Globus pallidus (tissue), 1 donor: ENCODE measurements around the gene ALKBH6.

Source experiments
- DNase-seq: peaks from one replicate; pipeline ENCODE4 v3.0.0-alpha.2; 2015; ENCODE audit warnings: low spot score

Gene ALKBH6

DNA sequence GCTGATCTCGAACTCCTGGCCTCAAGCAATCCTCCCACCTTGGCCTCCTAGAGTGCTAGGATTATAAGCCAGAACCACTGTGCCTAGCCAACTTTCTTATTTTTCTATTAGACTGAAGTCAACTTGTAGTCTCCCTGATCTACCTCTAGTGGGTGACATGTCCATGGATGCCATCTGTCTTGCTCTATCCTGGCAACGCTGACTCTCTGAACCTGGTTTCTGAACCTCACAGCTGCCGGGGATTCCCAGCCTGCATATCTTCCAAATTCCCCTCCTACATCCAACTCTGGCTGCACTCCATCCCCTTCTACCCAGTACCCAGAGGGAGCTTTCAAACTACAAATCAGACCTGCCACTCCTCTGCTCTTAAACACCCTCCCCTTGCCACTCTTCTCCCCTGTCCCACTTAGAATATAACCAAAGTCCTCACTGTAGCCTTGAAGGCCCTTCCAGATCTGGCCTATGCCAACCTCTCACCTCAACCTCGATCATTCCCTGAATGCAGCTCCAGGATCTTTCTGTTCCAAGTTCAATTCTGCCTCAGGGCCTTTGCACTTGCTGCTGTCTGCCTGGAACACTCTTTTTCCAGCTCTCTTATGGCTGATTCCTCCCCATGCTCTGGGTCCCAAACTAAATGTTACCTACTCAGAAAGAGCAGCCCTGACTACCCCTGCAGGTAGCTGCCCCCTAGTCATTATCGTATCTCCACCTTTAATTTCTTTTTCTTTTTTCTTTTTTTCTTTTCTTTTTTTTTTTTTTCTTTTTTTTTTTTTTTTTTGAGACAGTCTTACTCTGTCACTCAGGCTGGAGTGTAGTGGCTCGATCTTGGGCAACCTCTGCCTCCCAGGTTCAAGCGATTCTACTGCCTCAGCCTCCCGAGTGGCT lies 16.5 kb upstream of the ALKBH6 start:
- no peak for DNase-seq

DNA sequence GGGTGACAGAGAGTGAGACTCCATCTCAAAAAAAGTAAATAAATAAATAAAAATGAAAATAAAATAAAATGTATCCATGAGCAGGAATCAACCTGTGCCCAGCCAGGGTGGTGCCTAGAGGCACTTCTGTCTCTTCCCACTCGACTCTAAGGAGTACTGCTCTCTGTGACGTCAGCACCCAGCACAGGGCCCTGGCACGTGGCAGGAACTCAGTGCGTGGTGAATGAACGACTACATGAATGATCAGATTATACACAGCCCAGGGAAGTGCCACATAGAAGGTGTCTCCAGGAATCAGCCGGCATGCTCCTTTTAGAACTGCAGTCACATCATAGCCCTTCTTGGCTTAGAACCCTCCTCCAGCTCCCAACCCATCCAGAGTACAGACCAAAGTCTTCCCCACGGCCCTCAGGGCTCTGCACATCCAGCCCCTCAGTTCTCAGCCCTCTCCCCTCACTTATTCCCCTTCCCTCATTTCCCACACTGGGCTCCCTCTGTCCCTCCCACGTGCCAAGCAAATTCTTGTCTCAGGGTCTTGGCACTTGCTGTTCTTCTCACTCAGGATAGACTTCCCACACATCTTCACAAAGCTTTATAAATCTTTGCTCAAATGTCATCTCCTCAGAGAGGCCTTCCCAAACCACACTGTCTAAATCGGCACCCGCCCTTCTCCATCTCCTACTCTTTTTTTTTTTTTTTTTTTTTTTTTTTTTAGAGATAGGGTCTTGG lies 14.5 kb upstream of the ALKBH6 start:
- no peak for DNase-seq

DNA sequence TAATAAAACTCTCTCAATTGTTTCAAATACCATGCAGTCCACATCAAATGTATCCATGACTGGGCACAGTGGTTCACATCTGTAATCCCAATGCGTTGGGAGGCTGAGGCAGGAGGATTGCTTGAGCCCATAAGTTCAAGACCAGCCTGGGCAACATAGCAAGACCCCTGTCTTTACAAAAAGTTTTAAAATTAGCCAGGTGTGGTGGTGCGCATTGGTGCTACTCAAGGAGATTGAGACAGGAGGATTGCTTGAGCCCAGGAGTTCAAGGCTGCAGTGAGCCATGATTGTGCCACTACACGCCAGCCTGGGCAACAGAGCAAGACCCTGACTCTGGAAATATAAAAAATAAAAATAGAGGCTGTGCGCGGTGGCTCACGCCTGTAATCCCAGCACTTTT lies 13.7 kb upstream of the ALKBH6 start:
- DNase-seq = no peak

DNA sequence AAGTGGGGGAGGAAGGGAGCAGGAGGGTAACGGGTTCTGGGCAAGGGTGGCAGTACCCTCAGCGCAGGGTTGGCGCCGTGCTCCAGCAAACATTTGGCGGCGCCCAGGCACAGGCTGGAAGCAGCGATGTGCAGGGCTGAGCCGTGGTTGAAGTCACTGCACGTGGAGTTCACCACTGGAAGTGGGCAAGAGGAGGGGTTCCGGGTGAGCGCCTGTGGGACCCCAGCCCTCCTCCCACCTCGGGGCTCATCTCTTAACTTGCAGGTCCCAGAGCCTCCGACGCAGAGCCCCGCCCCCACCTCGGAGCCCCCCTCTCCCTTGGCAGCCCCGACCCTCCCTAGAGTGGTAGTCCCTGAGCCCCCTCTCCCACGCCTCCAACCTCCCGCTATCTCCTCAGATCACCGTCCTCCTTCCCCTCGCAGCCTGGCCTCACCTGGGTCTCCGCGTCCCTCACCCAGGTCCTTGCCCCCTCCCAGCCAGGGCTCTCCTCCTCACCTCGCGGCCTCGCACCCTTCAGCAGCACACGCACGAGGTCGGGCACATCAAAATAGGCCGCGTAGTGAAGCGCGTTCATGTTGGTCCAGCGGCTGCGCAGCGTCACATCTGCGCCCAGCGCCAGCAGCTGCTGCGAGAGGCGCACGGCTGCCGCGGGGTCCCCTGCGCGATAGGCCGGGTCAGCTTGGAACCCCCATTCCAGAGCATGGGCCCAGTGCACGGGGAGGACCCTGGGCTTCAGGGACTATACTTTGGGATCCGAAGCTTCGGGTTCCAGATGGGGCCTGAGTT lies 12.3 kb upstream of the ALKBH6 start:
- no peak for DNase-seq

DNA sequence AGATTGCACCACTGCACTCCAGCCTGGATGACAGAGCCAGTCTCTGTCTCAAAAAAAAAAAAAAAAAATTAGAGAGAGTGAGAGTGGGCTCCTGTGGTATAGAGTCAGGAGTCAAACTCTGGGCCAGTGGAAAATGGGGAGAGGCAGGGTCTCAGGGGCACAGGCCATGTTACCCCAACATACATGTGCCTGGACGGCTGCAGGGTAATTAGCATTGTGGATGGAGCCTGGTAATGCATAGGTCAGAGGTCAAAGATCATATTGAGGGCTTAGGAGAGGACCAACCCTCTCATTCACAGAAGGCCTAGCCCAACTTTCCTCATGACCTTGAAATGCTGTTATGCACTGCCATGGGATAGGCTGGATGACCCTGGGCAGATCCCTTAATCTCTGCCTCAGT lies 11.5 kb upstream of the ALKBH6 start:
- DNase-seq = no peak

DNA sequence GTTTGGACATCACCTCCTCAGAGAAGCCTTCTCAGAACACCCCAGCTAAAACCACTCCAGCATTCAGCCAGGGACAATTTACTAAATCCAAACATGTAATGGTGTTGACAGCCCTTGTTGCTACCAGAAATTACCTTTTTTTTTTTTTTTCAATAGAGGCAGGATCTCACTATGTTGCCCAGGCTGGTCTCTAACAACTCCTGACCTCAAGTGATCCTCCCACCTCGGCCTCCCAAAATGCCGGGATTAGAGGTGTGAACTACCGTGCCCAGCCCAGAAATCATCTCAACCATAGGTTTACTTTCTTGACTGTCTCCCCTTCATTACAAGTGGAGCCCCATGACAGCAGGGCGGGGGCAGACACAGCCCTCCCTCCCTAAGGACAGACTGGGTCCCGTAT lies 9.4 kb upstream of the ALKBH6 start:
- no peak for DNase-seq

DNA sequence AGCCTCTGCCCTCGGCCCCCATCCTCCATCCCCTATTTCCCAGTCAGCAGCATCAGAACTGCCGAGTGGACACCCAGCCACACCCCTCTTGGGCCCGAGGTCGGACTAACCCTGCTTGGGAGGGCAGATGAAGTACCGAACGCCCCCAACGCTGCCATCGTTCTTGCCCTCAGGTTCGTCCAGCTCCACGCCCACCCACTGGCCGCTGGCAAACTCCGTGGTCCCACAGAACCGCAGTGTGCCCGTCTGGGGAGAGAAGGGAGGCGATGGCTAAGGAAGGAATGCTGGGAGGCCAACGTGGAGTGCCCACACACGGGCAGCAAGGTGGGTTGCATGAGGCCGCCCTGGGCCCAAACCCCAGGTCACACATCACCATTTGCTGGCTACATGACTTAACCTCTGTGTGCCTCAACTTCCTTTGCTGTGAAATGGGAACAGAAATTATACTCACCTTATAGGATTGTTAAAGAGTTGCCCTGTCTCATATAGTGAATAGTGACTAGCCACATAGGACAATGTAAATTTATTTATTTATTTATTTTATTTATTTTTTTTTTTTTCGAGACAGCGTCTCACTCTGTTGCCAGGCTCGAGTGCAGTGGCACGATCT lies 5.2 kb upstream of the ALKBH6 start:
- no peak for DNase-seq

DNA sequence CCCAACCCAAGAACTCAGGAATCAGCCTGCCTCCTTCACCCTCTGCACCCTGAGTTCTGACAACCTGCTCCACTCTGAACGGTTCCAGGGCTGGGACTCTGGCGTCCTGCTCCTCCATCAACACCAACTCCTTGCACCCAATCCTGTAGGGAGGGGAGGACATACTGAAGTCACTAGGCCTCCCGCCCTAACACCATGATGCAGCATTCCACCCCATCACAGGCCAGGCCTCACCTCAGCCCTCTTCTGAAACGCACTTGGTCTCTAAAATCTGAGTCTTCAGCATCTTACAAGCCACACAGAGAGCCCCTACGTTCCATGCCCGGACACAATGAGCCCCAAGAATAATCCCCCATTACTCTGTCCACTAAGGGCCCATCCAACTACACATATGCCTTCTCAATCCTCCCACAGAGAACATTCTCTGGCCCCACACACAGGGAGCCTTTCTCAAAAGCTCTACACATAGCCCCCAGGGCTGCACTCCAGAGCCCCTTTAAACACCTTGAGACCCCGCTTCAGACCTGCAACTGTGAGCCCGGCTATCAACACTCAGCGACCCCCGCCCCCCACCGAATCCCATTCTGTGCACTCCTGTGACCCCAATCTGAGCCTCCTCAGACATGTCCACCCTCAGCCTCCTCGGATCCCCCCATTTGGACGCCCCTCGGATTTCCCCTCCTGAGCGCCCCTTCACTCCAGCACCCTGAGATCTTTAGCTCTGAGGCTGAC lies 567 bp downstream of the ALKBH6 start:
- no peak for DNase-seq

DNA sequence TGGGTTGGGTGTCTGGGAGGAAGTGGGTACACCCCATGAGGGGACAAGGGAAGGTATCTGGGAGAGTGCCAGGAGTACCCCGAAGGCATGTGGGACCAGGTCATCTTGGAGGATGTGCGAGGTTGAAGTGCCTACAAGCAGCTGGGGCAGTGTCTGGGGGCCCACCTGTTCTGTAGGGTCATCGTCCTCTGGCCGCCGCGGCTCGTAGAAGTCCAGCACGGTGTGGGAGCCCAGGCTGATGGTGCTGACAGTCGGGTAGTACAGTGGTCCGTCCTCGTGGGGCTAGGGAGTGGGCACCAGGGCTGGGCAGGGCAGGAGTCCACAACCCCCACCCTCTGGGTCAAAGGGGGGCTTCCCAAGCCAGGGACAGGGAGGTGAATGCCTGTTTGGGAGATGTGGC lies 3.6 kb downstream of the ALKBH6 start:
- DNase-seq = no peak

DNA sequence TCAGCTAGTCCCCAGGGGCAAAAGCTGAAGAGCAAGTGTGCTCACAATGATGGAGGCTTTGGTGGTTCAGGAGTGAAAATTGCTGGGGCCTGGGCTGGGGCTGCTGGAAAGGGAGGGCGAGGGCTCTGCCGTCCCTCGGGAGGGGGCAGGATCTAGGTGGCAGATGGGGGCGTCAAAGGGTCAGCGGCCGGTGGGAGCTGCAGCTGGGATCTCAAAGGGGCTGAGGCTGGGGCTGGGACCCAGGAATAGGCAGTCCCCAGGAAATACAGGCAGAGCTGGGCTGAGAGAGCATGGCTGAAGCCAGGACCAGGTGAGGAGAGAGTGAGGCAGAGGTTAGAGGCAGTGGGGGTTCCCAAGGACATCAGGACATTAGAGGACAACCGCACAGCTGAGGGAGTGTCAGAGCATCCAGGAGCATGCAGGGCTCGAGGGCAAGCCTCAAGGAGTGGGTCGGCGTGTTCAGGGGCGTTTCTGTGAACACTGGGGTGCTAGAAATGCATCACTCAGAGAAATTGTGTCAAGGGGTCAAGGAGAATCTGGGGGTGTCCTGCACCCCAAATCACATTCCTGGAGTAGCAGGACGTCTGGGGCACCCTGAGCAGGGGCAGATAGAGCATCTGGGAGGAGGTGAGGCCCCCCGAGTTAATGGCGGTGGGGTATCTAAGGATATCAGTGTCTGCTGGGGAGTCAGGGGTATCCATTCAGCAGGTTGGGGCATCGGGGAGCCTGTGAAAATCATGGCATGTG lies 4.2 kb downstream of the ALKBH6 start:
- DNase-seq = no peak

DNA sequence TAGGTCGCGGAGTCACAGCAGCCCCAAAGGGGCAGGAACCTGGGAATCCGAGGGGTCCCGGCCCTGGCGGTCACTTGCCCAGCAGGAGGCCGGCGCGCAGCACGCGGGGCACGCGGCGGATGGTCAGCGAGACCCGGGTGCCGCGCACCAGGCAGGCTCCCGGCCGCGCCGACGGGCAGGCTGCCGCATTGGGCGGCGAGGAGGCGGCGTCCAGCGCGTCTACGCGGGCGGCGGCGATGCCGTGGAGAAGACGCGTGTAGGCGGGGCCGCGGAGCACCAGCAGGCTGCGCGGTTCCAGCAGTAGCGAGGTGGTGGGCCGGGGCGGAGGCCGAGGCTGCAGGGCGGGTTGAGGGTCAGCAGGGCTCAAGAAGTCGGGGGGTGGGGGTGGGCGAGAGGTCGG lies 4.8 kb downstream of the ALKBH6 start:
- DNase-seq = no peak

DNA sequence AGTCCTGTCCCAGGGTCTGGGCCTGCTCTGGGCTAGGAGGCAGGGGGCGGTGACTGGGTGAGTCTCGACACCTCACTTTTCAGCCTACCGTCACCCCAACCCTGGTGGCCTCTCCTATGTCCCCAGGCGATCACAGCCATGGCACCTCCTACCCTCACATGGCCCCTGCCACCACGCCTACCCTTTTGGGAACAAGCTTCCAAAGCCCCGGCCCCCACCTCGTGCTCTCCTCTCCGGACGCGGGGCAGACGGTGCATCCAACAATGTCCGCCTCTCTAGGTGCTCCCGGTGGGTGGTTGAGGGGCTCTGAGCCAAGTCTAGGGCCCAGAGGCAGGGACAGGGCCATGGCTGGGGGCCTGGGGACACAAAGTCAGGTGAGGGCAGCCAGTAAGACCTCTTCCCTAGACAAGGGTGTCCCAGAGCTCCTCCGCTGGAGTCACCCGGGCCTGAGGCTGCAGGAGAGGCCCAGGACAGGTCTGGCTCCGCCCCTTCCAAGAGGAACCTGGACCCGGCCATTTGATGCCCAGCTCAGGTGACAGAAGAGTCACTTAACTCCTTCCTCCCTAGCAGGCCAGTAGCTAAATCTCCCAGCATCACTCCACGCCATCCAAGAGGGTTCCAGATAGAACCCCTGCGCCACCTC lies 5.6 kb downstream of the ALKBH6 start, which contains the start of gene SYNE4:
TSS of gene SYNE4 (minus strand) at position 478 of the 643 bp plus-strand sequence. CDS start at position 346, 132 bp downstream.
- no peak for DNase-seq

DNA sequence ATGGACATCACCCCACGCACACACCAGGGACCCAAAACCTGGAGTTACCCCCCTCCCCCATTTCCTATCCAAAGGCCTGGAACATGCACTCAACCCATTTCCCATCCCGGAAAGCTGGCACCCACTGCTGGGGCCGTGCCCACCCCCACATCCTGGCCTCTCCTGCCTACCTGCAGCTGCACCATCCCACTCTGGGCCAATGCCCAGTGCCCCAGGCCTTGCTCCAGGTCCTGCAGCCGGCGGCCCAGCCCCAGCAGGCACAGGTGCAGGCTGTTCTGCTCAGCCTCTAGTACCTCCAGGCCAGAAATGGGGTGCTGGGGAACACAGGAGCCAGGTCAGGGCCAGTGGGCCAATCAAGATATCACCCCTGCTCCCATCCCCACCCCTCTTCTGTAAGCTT lies 7.1 kb downstream of the ALKBH6 start:
- no peak for DNase-seq

DNA sequence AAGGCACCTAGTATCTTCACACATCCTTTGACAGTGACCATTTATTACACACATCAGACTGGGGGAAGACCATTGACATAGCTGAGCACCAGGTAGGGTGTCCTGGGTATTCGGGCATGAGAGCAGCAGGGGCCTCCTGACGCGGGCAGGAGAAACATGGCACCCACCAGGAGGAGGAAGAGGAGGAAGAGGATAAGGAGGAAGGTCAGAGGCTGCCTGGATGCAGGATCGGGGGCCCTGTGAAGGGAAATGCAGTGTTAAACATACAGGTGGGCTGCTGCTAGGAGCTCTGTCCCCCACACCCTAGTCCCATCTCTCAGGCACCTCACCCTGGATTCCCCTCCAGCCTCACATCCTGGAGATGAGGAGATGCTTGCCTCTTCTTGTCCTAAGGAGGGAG lies 10.7 kb downstream of the ALKBH6 start:
- no peak for DNase-seq

DNA sequence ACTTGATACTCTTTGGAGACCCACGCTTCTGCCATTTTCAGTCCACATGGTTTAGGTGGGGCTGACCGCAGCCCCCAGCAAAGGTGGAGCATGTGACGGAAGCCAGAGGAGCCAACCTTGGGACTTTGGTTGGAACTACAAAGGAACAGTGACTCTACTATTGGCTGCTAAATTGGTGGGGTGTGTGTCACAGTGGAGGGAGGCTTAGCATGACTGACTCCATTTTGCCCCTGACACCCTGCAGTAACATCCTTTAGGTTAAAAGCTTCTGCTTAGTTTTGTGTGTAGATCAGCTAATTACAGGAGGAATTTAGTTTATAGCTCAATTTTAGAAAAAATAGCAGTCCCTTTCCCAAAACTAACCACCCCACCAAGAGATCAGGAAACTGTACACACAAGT lies 12.4 kb downstream of the ALKBH6 start:
- no peak for DNase-seq

DNA sequence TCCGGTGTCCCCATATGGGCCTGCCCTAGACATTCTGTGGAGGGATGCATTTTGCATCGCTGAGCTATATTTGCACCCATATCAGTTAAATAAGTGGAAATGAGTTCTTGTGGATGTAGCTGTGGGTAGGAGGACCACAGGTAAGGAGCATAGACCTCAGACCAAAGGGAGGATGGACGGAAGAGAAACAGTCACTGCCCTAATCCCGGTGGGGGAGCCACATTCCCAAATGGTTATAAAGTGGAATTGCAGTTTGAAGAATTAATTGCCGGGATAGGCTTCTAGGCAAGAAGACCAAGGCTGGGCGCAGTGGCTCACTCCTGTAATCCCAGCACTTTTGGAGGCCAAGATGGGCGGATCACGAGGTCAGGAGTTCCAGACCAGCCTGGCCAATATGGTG lies 17.2 kb downstream of the ALKBH6 start:
- no peak for DNase-seq

DNA sequence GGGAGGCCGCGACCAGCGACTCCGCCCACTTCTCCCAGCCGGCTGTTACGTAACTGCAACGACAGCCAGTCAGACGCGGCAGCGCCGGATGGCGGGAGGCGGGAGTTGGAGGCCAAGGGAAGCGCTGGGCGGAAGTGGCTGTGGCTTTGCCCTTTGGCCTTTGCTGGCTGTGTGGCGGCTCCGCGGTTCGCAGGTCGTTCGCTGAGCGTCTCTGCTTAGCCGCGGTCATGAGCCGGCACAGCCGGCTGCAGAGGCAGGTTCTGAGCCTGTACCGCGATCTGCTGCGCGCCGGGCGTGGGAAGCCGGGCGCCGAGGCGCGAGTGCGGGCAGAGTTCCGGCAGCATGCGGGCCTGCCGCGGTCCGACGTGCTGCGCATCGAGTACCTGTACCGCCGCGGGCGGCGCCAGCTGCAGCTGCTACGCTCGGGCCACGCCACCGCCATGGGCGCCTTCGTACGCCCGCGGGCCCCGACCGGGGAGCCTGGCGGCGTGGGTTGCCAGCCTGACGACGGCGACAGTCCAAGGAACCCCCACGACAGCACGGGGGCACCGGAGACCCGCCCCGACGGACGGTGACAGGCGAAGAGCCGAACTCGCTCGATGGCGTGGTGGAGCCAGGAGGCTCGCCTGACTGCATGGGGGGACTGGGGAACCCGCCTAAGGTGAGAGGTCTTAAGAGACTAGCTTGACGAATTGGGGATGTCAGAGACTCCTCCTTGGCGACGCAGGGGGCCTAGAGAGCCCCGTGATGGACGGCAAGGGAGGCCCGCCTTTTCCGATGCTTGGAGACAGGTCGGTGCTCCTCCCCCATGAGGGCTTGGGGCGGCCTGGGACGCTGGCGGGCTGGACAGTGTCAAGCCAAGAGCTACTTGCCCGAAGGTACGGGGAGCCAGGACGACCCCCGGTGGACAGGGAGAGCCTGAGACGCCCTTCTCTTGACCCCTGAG lies 18.7 kb downstream of the ALKBH6 start, which contains the start of gene SDHAF1:
TSS of gene SDHAF1 (plus strand) at position 141 of the 946 bp plus-strand sequence. CDS start at position 228, 87 bp downstream.
- peak; percentile 95 for DNase-seq

DNA sequence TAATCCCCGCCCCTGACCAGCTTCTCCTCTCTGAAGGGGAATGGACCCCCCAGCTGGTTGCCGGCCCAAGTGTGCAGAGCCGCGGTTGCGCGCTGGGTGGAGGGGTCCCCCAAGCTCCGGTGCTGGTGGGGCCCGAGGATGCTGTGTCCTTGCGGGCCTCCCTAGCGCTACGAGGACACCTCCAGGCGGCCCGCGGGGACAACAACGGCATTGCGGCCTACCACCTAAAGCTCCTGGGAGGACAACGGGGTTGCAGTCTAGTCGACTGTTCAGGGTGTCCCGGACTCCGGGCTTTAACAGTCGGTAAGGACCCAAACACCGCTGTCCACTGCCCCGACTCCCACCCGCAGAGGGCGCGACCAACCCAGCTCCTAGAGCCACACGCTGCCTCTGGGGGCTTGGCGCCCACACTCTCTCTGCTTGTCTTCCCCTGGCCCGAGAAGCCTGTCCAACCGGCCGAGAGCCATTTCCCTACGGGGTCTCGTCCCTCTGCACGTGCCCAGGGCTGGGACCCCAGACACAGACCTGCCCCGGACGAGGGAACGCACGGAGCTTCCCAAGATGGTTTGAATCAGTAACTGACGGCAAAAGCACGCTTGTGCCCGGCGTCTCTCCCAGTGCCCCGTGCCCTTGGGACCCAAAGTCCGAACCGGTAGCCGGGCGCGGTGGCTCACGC lies 20.0 kb downstream of the ALKBH6 start:
- DNase-seq = no peak
